B cell (primary cell): ENCODE measurements around the gene HMBS. TPM values are rescaled to one million over a fixed set of nuclear protein-coding genes. Genes with fewer than 3 reads are reported as not detected.
A peak's percentile ranks its signal among the peaks of the same experiment; 100 is the strongest.

Experiments used
- ATAC-seq: fragments of 200-7000 bp; cut with Tn5 transposase; one replicate; pipeline ENCODE4 v1.10.0; 2021; ENCODE audit warnings: low read depth, mild to moderate bottlenecking, moderate number of reproducible peaks, moderate library complexity
- CTCF ChIA-PET: fragments of 350-600 bp; sonication (Branson Sonifier 250); formaldehyde crosslinking; loops from one replicate; lab custom pipeline; 2021; ENCODE audit warnings: antibody characterized with exemption, inconsistent platforms; lab: Charles Lee
- POLR2A ChIA-PET: fragments of 350-600 bp; sonication (Branson Sonifier 250); formaldehyde crosslinking; loops from one replicate; lab custom pipeline; 2021; ENCODE audit warnings: antibody characterized with exemption; lab: Charles Lee
- DNase-seq: peaks from one replicate; pipeline ENCODE4 v3.0.0; 2013
- H2AFZ ChIP-seq: 2 replicates; pipeline ENCODE4 v1.6.1; 2012; ENCODE audit warnings: mild to moderate bottlenecking, low read depth, low read length; ENCODE audit not compliant: insufficient read depth, poor library complexity, severe bottlenecking
- H3K27ac ChIP-seq, 2 donors: 1 replicate in 1 of 2; 2 replicates in 1 of 2; pipeline ENCODE4 v1.5.1; 2012 to 2013; ENCODE audit warnings: low read length in 2 of 2, mild to moderate bottlenecking in 2 of 2, moderate library complexity in 1 of 2
- H3K27me3 ChIP-seq, 4 experiments: fragments of 200-600 bp in 1 of 4; sonication (generic) in 1 of 4; replicated peaks in 1 of 4; 1 replicate in 2 of 4; 2 replicates in 2 of 4; pipeline versions ENCODE4 v1.6.1 to v1.7.0; 2013 to 2016; ENCODE audit warnings: low read length in 3 of 4, mild to moderate bottlenecking in 2 of 4, mixed read lengths in 1 of 4, moderate library complexity in 1 of 4; ENCODE audit not compliant: insufficient read depth in 4 of 4, control insufficient read depth in 3 of 4; ENCODE audit errors: control extremely low read depth in 1 of 4
- H3K36me3 ChIP-seq, 2 experiments: replicated peaks in 1 of 2; 1 replicate in 1 of 2; 2 replicates in 1 of 2; pipeline versions ENCODE4 v1.6.1 to v1.7.1; 2013; ENCODE audit warnings: low read length in 1 of 2; ENCODE audit not compliant: insufficient read depth in 2 of 2, control insufficient read depth in 1 of 2; ENCODE audit errors: control extremely low read depth in 1 of 2, extremely low read depth in 1 of 2
- H3K4me1 ChIP-seq, 2 donors: fragments of 200-600 bp in 1 of 2; sonication (generic) in 1 of 2; 1 replicate in 1 of 2; 2 replicates in 1 of 2; pipeline versions ENCODE4 v1.5.1 to v1.6.1; 2013 to 2017; ENCODE audit warnings: low read length in 2 of 2; ENCODE audit not compliant: control insufficient read depth in 2 of 2, insufficient read depth in 2 of 2
- H3K4me2 ChIP-seq: replicated peaks from 2 replicates; pipeline ENCODE3; 2012; ENCODE audit warnings: mild to moderate bottlenecking, low read depth, low read length; ENCODE audit not compliant: poor library complexity, severe bottlenecking
- H3K4me3 ChIP-seq, 5 experiments: fragments of 200-600 bp in 1 of 5; sonication (generic) in 1 of 5; 1 replicate in 3 of 5; 2 replicates in 2 of 5; pipeline versions ENCODE4 v1.5.1 to v1.7.0; 2011 to 2016; ENCODE audit warnings: low read length in 4 of 5, mild to moderate bottlenecking in 4 of 5, low read depth in 2 of 5, control low read depth in 1 of 5, moderate library complexity in 1 of 5; ENCODE audit not compliant: insufficient read depth in 1 of 5; ENCODE audit errors: control extremely low read depth in 1 of 5, extremely low read depth in 1 of 5
- H3K79me2 ChIP-seq: fragments of 200-600 bp; sonication (generic); one replicate; pipeline ENCODE4 v1.6.0; 2016; ENCODE audit warnings: low read length; ENCODE audit not compliant: control insufficient read depth, insufficient read depth
- H3K9ac ChIP-seq: fragments of 200-600 bp; sonication (generic); 2 replicates; pipeline ENCODE4 v1.6.1; 2017; ENCODE audit warnings: mild to moderate bottlenecking, low read length, moderate library complexity
- H3K9me3 ChIP-seq, 3 donors: one replicate each; pipeline versions ENCODE4 v1.6.1 to v1.7.1; 2013; ENCODE audit warnings: low read length in 2 of 3; ENCODE audit not compliant: control insufficient read depth in 2 of 3, insufficient read depth in 1 of 3; ENCODE audit errors: control extremely low read depth in 1 of 3
- H4K20me1 ChIP-seq: 2 replicates; pipeline ENCODE4 v1.6.0; 2012; ENCODE audit warnings: mild to moderate bottlenecking, low read length; ENCODE audit not compliant: insufficient read depth, control insufficient read depth, poor library complexity, severe bottlenecking
- H3K27ac Mint-ChIP-seq: one replicate; pipeline ENCODE4 v1.8.0; 2021; ENCODE audit warnings: mixed read lengths
- H3K27me3 Mint-ChIP-seq: one replicate; pipeline ENCODE4 v1.8.0; 2021; ENCODE audit warnings: mixed read lengths
- H3K4me1 Mint-ChIP-seq: one replicate; pipeline ENCODE4 v1.8.0; 2021; ENCODE audit warnings: mixed read lengths
- H3K4me3 Mint-ChIP-seq: one replicate; pipeline ENCODE4 v1.8.0; 2021; ENCODE audit warnings: mixed read lengths
- H3K9me3 Mint-ChIP-seq: one replicate; pipeline ENCODE4 v1.8.0; 2022; ENCODE audit warnings: mixed read lengths; ENCODE audit not compliant: insufficient read depth
- EZH2 ChIP-seq: IDR thresholded peaks from 2 replicates; pipeline ENCODE4 v1.6.1; 2012; ENCODE audit warnings: borderline replicate concordance, low read depth, mild to moderate bottlenecking, moderate library complexity, low read length; ENCODE audit not compliant: insufficient read depth, poor library complexity, severe bottlenecking
- WGBS: methylation state at CpG from one replicate; pipeline ENCODE4 v1.1.5; 2013; ENCODE audit warnings: missing lambda C conversion rate; ENCODE audit not compliant: insufficient coverage; 5-methylcytosine and 5-hydroxymethylcytosine counted together
- intact Hi-C: fragments of 100-400 bp; cut with micrococcal nuclease; formaldehyde crosslinking; loops from one replicate; pipeline ENCODE4 v1.10.0; 2022
- polyA plus RNA-seq: library from polyadenylated mRNA; depleted of rRNA; stranded (reverse); fragments of >200 nt; gene quantifications from 2 replicates; pipeline ENCODE4 v1.2.3, GENCODE V29; 2012
- total RNA-seq, 2 donors: library from RNA; stranded (reverse); fragments of 120-200 nt in 1 of 2; gene quantifications; 1 replicate in 1 of 2; 2 replicates in 1 of 2; pipeline versions ENCODE4 v1.2.3 to v1.2.4, GENCODE V29; 2013 to 2022
- TF ChIP-seq, protein P1 (sequence below): fragments of 200-600 bp; IDR thresholded peaks from one replicate; pipeline ENCODE4 v1.8.0; 2022; ENCODE audit warnings: antibody characterized with exemption, mild to moderate bottlenecking

HMBS gene
- total and polyA plus RNA-seq, 2 donors (not counting 1 experiment from before 2014, with no cell fraction given): 7.6 to 17.7 TPM

DNA sequence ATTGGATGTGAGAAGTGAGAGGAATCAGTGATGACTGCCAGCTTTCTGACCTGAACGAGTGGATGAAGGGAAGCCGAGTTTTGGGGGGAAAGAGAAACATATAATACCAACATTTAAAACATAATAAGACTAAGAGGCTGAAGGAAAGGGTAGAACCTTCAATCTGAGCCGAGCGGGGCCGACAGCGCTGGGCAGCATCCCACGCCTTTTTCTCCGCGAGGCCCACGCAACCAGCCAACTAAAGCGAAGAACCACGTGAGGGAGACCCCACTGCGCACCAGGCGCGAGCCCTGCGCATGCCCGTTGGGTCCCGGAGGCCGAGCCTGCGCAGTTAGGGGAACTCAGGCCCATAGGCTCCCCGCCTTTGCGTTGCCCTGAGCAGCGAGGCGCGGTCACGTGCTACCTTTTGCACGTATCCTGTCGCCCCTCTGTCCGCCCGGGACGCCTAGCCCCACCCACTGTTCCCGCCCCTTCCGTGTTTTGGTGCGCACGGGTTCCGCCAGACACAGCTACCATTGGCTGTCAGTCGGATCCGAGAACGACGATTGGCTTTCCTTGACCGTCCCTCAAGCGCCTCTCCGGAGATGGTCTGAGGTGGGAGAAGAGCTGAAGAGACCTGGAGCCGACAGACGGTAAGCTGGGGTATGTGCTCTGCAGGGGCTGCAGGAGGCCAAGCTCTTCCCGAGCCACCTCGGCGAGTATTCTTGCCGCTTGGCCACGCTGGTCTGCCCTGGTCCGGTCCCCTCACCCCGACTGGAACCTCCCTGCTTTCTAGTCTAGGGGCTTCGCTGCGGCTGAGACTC lies 36.5 kb downstream of the HMBS start, which contains the start of gene HINFP:
HINFP (plus strand) TSS at position 573 of the 803 bp plus-strand sequence. CDS start 5,365 bp downstream, outside the sequence.
- peak within 1 kb of the TSS; percentile 87 for H3K4me3 Mint-ChIP-seq
- H2AFZ ChIP-seq: peak within 1 kb of the TSS; percentile 97
- H3K27me3 ChIP-seq: no peaks in the 10 kb centered on the region
- H3K36me3 ChIP-seq: peaks cover 0 to 12% of the 10 kb centered on the region in 2 experiments
- no peaks in the 10 kb centered on the region for H3K9me3 Mint-ChIP-seq
- peak; percentile 99 for DNase-seq
- H3K4me2 ChIP-seq: peak within 1 kb of the TSS; percentile 76
- intact Hi-C loops: loop anchor here (1.0 kb wide), 10 partner anchors 14 to 330 kb away; partner anchors contain the start of genes C2CD2L, DDX6, DPAGT1 and HMBS
- TF ChIP-seq, protein P1, sequence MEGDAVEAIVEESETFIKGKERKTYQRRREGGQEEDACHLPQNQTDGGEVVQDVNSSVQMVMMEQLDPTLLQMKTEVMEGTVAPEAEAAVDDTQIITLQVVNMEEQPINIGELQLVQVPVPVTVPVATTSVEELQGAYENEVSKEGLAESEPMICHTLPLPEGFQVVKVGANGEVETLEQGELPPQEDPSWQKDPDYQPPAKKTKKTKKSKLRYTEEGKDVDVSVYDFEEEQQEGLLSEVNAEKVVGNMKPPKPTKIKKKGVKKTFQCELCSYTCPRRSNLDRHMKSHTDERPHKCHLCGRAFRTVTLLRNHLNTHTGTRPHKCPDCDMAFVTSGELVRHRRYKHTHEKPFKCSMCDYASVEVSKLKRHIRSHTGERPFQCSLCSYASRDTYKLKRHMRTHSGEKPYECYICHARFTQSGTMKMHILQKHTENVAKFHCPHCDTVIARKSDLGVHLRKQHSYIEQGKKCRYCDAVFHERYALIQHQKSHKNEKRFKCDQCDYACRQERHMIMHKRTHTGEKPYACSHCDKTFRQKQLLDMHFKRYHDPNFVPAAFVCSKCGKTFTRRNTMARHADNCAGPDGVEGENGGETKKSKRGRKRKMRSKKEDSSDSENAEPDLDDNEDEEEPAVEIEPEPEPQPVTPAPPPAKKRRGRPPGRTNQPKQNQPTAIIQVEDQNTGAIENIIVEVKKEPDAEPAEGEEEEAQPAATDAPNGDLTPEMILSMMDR: no peak
- no peak for TF ChIP-seq EZH2
- peaks cover 45% of the 10 kb centered on the region for H3K79me2 ChIP-seq
- H3K4me1 ChIP-seq: peaks cover 15 to 17% of the 10 kb centered on the region in 2 donors
- peak within 1 kb of the TSS; percentile 89 for H3K9ac ChIP-seq
- ChIA-PET POLR2A (interaction anchor here (0.5 to 1.9 kb wide), 10 partner anchors 9 to 229 kb away, joined by 3 to 11 read pairs (median 6); partner anchors contain the start of genes C2CD2L, DPAGT1 and NLRX1), CTCF (interaction anchor here (0.5 to 2.1 kb wide), 7 partner anchors 12 to 363 kb away, joined by 3 to 8 read pairs (median 4); partner anchors contain the start of genes CBL and VPS11)
- H3K9me3 ChIP-seq: no peaks in the 10 kb centered on the region
- peak within 1 kb of the TSS; percentile 72 to 90 for H3K27ac ChIP-seq
- H3K27ac Mint-ChIP-seq: peak within 1 kb of the TSS; percentile 90
- WGBS: under 1% methylated on average over 52 of the region's 54 CpGs
- H4K20me1 ChIP-seq: peaks cover 10% of the 10 kb centered on the region
- ATAC-seq: peak; percentile 98
- H3K27me3 Mint-ChIP-seq: no peaks in the 10 kb centered on the region
- peak within 1 kb of the TSS; percentile 91 to 97 (median 95) for H3K4me3 ChIP-seq
- peaks cover 26% of the 10 kb centered on the region for H3K4me1 Mint-ChIP-seq
